ENCODE data around the gene ZNF215.

- TF ChIP-seq CTCF (IDR thresholded peaks at IDR 0.05; ENCODE audit: low read depth, low read length) (no peak), MAX (IDR thresholded peaks at IDR 0.05; ENCODE audit: low read depth, low read length) (no peak), POLR2A (IDR thresholded peaks at IDR 0.05; ENCODE audit: extremely low read depth, insufficient read length) (no peak)
Observed at GRCh38 chr11:6892400-6892799, 33.8 kb upstream of the ZNF215 start, which contains the start of gene OR2D2.
